ENCODE measurements around the gene IGFLR1.

- TF ChIP-seq ATF1 (CRISPR knock-in tag; IDR thresholded peaks at IDR 0.05) (no peak), ZNF121 (CRISPR knock-in tag; IDR thresholded peaks at IDR 0.05) (no peak), FOXJ3 (CRISPR knock-in tag; IDR thresholded peaks at IDR 0.05; ENCODE audit: borderline replicate concordance) (no peak), ZNF512 (CRISPR knock-in tag; IDR thresholded peaks at IDR 0.05; ENCODE audit: borderline replicate concordance) (no peak), ESRRA (CRISPR knock-in tag; IDR thresholded peaks at IDR 0.05; ENCODE audit: borderline replicate concordance) (no peak)
- TF ChIP-seq, protein P1, sequence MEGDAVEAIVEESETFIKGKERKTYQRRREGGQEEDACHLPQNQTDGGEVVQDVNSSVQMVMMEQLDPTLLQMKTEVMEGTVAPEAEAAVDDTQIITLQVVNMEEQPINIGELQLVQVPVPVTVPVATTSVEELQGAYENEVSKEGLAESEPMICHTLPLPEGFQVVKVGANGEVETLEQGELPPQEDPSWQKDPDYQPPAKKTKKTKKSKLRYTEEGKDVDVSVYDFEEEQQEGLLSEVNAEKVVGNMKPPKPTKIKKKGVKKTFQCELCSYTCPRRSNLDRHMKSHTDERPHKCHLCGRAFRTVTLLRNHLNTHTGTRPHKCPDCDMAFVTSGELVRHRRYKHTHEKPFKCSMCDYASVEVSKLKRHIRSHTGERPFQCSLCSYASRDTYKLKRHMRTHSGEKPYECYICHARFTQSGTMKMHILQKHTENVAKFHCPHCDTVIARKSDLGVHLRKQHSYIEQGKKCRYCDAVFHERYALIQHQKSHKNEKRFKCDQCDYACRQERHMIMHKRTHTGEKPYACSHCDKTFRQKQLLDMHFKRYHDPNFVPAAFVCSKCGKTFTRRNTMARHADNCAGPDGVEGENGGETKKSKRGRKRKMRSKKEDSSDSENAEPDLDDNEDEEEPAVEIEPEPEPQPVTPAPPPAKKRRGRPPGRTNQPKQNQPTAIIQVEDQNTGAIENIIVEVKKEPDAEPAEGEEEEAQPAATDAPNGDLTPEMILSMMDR (IDR thresholded peaks at IDR 0.05): no peak
- TF ChIP-seq, protein P2, sequence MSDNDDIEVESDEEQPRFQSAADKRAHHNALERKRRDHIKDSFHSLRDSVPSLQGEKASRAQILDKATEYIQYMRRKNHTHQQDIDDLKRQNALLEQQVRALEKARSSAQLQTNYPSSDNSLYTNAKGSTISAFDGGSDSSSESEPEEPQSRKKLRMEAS (CRISPR knock-in tag; IDR thresholded peaks at IDR 0.05): no peak
Measured at GRCh38 chr19:35783469-35784434, 41.5 kb upstream of the IGFLR1 start.
